GM18520 (cell line): ENCODE results near the gene RAC3.

Experiments used
- ATAC-seq: cut with Tn5 transposase; IDR thresholded peaks from one replicate; pipeline ENCODE4 v1.9.1; 2021; ENCODE audit not compliant: unreplicated experiment

RAC3 gene

DNA sequence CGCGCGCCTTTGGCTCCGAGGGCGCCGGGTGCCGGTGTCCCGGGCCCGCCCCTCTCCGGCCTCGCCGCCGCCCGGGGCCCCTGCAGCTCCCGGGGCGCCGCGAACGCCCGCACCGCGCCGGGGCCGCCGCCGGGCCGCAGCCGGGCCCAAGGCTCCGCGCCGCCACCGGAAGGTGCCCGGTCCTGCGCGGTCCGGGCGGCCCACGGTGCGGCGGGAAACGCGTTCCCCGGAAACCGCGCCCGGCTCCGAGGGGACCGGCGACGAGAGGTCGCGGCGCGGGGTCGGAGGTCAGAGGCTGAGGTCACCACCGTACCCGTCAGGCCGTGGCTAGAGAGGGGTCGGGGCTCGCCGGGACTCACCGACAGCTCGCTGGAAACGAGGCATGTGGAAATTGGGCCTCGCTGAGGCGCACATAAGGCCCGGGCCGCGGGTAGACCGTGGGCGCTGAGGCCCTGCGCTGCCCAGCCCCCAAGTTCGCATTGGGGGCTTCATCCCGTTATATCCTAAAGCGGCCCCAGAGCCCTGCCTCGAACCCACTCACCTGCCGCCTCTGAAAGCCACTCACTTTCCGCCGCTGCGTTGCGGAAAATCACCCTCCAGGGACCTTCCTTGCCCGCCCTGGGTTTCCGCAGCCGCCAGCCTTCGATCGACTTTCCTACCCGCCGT is 34.3 kb downstream of the RAC3 start, which contains the start of gene DUS1L:
TSS of gene DUS1L (minus strand) at position 167 of the 666 bp plus-strand sequence. CDS start 745 bp downstream, outside the sequence.
- ATAC-seq = no peak

DNA sequence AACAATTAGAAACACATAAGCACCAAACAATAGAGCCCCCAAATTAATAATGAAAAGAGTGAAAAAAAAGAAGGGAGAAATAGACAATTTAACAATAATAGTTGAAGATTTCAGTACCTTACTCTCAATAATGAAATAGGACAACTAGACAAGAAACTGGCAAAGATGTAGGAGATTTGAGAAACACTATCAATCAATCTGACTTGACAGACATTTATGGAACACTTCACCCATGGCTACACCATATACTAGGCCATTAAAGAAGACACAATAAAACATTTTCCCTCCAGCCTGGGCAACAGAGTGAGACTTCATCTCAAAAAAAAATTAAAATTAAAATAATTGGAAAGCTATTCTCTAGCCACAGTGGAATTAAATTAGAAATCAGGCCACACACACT is 39.1 kb downstream of the RAC3 start:
- ATAC-seq = no peak

DNA sequence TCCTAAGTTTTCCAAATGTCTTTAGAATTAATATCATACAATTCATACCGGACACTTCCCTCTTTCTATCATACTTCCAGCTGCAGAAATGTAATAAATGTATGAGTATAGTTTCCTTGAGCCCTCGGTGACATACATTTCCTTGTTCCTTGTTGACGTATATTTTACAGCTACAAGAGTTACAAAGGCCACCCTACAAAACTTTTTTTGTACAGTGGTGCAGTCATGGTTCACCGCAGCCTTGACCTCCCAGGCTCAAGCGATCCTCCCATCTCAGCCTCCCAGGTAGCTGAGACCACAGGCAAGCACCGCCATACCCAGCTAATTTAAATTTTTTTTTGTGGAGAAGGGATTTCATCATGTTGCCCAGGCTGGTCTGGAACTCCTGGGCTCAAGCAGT is 41.3 kb downstream of the RAC3 start:
- no peak for ATAC-seq

DNA sequence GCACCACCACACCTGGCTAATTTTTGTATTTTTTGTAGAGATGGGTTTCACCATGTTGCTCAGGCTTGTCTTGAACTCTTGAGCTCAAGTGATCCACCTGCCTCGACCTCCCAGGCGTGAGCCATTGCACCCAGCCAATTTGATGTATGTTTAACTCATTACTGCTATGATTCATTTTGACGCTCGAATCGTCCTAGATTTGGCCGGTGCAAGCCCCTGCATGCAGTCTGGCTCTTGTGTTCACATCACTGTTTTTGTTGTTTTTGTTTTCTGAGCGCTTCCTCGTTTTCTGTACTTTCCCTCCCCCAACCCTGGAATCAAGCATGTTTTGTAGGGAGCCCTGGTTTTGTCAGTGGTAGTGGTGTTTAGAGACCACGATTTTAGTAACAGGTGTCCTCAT is 42.0 kb downstream of the RAC3 start:
- ATAC-seq = no peak

DNA sequence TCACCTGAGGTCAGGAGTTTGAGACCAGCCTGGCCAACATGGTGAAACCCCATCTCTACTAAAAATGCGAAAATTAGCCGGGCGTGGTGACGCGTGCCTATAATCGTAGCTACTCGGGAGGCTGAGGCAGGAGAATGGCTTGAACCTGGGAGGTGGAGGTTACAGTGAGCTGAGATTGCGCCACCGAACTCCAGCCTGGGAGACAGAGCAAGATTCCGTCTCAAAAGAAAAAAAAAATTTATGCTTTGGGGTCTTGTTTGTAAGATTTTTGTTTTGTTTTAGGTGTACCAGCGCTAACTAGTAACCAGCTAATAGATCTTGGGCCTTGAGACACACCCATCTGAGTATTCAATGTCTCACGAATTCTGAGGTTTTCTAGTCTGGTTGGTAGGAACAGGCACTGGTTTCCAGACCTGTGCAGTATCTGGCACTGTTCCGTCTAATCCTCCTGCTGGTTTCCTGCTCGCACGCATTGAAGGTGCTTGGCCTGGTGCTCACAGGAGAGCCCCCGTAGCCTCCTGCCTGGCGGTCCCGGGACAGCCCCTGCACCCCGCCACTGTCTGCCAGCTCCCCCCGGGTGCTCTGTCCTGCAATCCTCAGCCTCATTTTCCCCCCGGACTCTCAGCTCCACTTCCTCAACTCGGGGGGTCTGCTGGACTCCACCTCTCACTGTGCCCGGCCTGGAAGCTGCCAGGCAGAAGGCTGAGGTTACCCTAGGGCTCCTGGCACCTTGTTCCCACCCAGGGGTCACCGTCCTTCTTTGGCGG is 44.7 kb downstream of the RAC3 start:
- ATAC-seq = no peak

DNA sequence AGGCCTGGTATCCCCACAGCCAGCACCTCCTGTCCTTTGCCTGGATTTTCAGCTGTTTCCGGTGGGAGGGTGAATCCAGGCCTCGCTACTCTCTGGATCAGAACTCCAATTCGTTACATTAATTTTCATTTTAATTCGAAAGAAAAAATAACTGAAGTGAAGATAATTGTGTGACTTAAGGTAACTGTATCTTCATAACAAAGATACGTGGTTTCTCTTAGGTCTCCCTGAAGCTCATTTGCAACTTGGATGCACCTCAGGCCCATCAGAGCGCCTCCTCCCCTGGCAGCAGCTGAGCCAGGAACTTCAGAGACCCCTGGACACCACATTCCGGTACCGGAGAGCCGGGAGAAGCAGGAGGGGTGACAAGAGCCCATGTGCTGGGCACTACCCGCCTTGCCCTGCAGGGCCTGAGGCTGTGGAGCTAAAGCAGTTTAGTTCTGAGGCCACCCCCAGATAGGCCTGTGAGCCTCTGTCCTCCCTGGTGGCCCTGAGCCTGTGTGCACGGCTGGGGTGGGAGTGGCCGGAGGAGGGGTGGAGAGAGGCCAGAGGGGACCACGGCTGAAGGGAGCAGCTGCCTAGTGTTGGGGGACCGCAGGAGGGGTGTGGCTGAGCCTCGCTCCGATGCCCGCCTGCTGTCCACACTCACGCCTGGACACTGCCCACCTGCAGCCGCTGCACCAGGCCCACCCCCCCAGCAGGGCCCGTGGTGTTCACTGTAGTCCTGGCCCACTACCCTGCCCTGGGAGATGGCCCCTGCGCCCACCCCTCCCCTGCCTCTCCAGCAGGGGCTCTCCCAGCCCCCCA is 45.5 kb downstream of the RAC3 start:
- no peak for ATAC-seq

DNA sequence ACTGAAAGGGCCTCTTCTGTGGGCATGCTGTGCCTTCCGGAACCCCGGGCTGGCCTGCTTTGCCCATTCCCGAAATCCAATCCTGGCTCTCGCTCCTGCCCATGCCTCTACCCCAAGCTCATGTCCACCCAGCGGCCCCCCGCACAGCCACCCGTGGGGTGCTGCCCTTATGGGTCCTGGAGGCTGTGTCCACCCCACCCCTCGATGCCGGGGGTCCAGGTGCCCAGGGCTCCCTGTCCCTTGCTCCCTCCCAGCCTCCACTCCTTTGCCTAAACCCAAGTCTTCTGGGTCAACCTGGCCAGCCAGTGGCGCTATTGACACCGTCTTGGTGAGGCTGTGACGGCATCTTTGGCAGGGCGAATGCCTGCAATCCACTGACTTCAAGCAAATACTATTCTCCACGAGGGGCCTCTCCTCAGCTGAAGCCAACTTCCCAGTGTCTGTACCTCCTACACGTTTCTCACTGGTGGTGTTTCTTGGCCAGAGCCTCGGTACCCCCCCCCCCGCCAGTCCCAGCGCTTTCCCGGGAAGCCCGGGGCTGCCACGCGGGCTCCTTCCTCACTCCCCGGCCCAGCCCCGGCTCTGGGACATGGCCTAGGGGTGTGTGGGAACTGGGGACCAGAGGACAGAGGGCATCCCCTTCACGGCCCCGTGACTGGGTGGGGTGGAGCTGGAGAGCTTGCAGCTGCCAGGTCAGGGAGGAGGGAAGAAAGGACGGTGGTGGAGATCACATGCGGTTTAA is 46.3 kb downstream of the RAC3 start:
- ATAC-seq = no peak

DNA sequence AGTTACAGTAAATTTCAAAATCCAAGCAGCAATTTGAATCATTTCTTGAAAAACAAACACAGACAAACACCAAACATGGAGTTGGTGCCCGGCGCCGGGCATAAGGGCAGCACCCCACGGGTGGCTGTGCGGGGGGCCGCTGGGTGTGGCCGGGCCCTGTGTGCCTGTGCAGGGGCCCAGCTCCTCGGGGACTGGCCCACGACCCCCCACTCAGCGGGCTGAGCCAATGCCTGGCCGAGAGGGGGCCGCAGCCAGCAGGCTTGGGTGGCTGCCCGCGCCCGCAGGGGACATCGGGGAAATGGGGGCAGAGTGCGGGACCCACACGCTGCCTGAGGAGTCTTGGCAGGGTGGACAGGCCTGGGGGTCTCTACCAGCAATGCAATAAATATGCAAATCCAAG is 47.0 kb downstream of the RAC3 start:
- no peak for ATAC-seq

DNA sequence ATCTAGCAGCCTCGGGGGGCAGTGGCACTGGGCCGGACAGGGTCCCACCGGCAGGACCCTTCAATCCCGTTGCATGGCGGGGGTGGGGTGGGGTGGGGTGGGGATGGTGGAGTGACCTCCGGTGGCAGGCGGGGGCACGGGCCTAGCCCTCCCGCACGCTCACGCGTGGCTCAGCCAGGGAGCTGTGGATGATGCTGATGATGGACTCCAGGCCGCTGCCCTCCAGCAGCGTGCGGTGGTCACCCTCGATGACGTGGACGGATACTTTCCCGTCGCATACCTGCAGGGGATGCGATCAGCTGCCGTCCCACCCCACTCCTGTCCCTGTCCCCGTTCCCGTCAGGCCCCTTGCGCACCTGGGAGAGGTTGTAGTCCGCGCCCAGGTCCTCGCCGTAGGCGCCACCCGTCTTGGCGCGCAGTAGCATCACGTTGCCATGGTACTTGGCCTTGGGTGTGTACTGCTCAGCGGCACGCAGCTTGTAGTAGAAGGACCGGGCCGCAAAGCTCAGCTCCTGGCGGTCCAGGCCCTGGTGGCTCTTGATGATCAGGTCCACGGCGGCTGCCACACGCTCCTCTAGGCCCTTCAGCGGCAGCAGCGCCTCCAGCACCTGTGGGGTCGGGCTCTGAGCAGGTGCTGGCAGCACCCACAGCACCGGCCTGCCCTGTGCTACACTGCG is 47.7 kb downstream of the RAC3 start:
- ATAC-seq = no peak

DNA sequence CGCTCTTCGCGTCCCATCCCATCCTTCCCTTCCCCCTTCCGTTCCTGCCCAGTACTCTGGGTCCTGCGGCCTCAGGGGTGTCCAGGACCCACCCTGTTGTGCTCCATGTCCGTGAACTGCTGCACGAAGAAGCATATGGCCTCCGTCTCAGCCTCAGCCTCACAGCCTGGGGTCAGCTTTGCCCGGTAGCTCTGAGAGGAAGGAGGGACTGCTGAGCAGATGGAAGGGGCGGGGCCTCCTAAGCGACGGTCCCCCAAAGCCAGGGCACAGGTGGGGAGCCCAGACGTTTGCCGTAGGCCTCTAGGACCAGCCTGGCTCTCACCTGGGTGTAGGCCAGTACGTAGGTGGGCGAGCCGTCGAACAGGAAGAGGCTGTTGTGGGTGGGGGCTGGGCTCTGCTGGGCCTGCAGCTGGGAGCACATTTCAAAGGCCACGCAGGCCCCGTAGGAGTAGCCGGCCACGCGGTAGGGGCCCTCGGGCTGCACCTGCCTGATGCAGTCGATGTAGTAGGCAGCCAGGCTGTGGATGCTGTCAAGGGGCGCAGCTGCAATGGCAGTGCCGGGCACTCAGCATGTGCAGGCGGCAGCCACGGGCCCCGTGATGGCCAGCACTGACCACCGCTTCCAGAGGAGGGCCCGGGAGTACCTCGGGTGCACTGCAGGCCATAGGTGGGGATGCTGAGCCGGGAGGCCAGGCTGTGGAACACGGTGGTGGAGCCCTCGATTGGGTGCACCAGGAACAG is 48.7 kb downstream of the RAC3 start:
- no peak for ATAC-seq

DNA sequence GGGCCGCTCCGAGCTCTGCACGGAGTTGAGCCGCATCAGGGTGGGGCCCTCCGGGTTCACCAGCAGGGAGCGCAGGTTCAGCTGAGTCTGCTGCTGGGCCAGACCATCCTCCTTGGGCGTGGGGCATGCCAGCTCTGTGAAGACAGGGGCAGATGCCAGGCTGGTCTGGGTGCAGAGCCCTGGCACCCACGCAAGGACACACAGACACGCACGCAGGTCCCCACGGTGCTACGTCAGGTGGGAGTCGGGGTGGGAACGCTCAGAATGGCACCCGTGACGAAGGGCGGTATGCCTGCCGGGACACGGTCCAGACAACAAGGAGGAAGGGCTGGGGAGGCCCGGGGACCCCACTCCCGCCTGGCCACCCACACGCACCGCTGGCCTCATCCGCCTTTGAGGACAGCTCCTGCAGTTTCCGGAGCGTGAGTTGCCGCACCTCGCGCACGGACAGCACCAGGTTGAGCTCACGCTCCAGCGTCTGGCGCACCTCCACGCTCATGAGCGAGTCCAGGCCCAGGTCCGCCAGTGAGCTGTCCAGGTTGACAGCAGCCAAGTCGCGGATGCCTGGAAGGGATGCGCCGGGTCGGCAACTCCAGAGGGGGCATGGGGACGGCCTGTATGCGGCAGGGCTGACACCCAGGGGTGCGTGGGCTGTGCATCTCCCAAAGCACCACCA is 49.4 kb downstream of the RAC3 start:
- ATAC-seq = no peak

DNA sequence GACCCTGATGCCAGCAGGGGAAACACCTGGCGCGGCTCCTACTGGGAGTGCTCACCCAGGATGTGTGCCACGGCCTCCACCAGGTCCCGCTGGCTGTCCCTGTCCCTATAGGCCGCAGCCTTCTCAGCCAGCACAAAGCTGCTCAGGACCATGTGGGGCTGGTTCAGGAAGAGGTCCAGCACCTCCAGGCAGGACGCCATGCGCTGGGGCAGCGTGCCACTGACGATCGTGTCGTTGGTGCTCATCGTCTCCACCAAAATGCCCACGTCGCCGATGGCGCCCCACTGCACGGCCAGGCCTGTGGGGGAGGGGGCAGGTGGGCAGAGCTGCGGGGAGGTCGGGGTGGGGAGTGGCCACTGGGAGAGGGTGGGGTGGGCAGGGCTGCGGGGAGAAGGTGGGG is 50.1 kb downstream of the RAC3 start:
- no peak for ATAC-seq

DNA sequence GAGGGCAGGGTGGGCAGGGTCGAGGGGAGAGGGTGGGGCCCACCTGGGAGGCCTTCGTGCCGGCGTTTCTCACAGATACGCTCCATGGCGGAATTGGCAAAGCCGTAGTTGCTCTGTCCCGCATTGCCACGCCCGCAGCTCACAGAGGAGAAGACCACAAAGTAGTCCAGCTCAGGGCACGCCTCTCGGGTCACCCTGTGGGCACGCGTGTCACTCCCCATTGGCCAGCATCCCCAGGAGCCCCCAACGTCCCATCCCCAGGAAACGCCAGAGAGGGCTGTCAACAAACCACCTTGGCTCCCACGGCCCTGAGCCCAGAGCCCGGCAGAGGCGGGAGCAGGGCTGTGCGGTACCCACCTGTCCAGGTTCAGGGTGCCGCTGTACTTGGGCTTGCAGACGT is 50.5 kb downstream of the RAC3 start:
- no peak for ATAC-seq

DNA sequence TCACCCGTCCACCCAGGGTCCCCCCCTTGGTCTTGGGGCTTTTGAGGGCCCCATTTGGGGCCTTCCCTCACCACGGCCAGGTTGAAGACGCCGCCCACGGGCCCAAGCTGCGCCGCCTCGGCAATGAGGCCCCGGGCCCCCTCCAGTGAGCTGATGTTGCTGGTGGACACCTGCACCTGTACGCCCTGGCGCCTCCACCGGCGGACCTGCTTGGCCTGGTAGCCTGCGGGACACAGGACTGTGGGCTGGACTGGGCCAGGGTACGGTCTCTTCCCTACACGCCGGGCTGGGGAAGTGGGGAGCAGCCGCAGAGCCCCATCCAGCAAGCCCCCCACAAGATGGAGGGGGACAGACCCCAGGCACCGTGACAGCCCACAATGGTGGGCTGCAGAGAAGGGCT is 51.0 kb downstream of the RAC3 start:
- no peak for ATAC-seq

DNA sequence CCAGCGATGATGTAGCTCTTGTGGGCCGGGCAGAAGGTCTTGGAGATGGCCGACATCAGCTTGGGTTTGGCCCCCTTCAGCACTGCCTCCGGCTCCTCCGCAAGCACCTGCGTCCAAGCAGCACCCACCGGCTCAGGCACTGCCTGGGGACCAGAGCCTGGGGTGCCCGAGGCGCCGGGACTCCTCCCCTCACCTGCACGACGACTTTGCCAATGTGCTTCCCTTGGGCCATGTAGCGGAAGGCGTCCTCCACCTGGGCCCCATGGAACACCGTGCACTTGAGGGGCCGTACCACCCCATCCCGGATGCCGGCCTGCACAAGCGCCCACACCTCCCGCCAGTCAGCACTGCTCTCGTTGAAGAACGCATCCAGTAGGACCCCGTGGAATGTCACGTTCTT is 51.5 kb downstream of the RAC3 start:
- ATAC-seq = no peak
